H9 (cell line): ENCODE results near the gene SPDL1. TPM values are rescaled to one million over a fixed set of nuclear protein-coding genes. Genes with fewer than 3 reads are reported as not detected.

Experiments
- DNase-seq: peaks from one replicate; pipeline ENCODE4 v3.0.0-alpha.2; 2017
- H2AFZ ChIP-seq: one replicate; pipeline ENCODE4 v1.6.1; 2013; ENCODE audit warnings: mild to moderate bottlenecking, low read length, control low read depth, moderate library complexity
- H2AK5ac ChIP-seq: 2 replicates; pipeline ENCODE4 v1.6.1; 2013; ENCODE audit warnings: low read length, control low read depth, mixed read lengths; ENCODE audit not compliant: insufficient read length
- H2BK120ac ChIP-seq: one replicate; pipeline ENCODE4 v1.6.1; 2013; ENCODE audit warnings: low read depth, mild to moderate bottlenecking, low read length, control low read depth, inconsistent platforms; ENCODE audit not compliant: poor library complexity, severe bottlenecking
- H2BK12ac ChIP-seq: 2 replicates; pipeline ENCODE4 v1.6.1; 2013; ENCODE audit warnings: low read length, control low read depth, mixed read lengths, low read depth; ENCODE audit not compliant: insufficient read length
- H2BK15ac ChIP-seq: 2 replicates; pipeline ENCODE4 v1.6.1; 2013; ENCODE audit warnings: low read depth, low read length, control low read depth
- H2BK20ac ChIP-seq: one replicate; pipeline ENCODE4 v1.6.1; 2013; ENCODE audit warnings: low read depth, mild to moderate bottlenecking, low read length, control low read depth, inconsistent platforms; ENCODE audit not compliant: poor library complexity, severe bottlenecking
- H2BK5ac ChIP-seq: 2 replicates; pipeline ENCODE4 v1.6.1; 2013; ENCODE audit warnings: low read length, control low read depth, mixed read lengths; ENCODE audit not compliant: insufficient read length
- H3K14ac ChIP-seq: 2 replicates; pipeline ENCODE4 v1.6.1; 2013; ENCODE audit warnings: low read length, control low read depth; ENCODE audit not compliant: insufficient read depth
- H3K18ac ChIP-seq: 2 replicates; pipeline ENCODE4 v1.6.1; 2013; ENCODE audit warnings: low read depth, mild to moderate bottlenecking, mixed read lengths, low read length, control low read depth; ENCODE audit not compliant: insufficient read length
- H3K23ac ChIP-seq: 2 replicates; pipeline ENCODE4 v1.6.1; 2013; ENCODE audit warnings: low read length, control low read depth, mixed read lengths, low read depth; ENCODE audit not compliant: insufficient read length
- H3K23me2 ChIP-seq: 2 replicates; pipeline ENCODE4 v1.6.1; 2013; ENCODE audit warnings: low read depth, mild to moderate bottlenecking, mixed read lengths, low read length, control low read depth; ENCODE audit not compliant: insufficient read length, poor library complexity, severe bottlenecking
- H3K27ac ChIP-seq: 2 replicates; pipeline ENCODE4 v1.5.1; 2013; ENCODE audit warnings: low read length, control low read depth, mixed read lengths, low read depth; ENCODE audit not compliant: insufficient read length
- H3K27me3 ChIP-seq: 2 replicates; pipeline ENCODE4 v1.6.1; 2013; ENCODE audit warnings: low read length, control low read depth, inconsistent platforms; ENCODE audit not compliant: insufficient read depth
- H3K4ac ChIP-seq: 2 replicates; pipeline ENCODE4 v1.6.1; 2013; ENCODE audit warnings: low read depth, mild to moderate bottlenecking, control low read depth, inconsistent platforms, low read length, moderate library complexity
- H3K4me1 ChIP-seq: 2 replicates; pipeline ENCODE4 v1.6.1; 2013; ENCODE audit warnings: low read length, control low read depth, inconsistent platforms; ENCODE audit not compliant: insufficient read depth
- H3K4me2 ChIP-seq: 2 replicates; pipeline ENCODE4 v1.6.1; 2013; ENCODE audit warnings: low read length, control low read depth, mixed read lengths; ENCODE audit not compliant: insufficient read length, insufficient read depth
- H3K56ac ChIP-seq: 2 replicates; pipeline ENCODE4 v1.6.1; 2013; ENCODE audit warnings: low read depth, mild to moderate bottlenecking, mixed read lengths, low read length, control low read depth; ENCODE audit not compliant: insufficient read length
- H3K79me1 ChIP-seq: 2 replicates; pipeline ENCODE4 v1.6.1; 2013; ENCODE audit warnings: low read depth, mild to moderate bottlenecking, moderate library complexity, low read length, control low read depth, inconsistent platforms; ENCODE audit not compliant: insufficient read depth, poor library complexity, severe bottlenecking
- H3K79me2 ChIP-seq: 2 replicates; pipeline ENCODE4 v1.6.1; 2013; ENCODE audit warnings: low read length, control low read depth, inconsistent platforms; ENCODE audit not compliant: insufficient read depth
- H3K9ac ChIP-seq: 2 replicates; pipeline ENCODE4 v1.6.1; 2013; ENCODE audit warnings: low read length, control low read depth, mixed read lengths; ENCODE audit not compliant: insufficient read length; ENCODE audit errors: extremely low read depth
- H3K9me3 ChIP-seq: one replicate; pipeline ENCODE4 v1.6.1; 2013; ENCODE audit warnings: low read depth, low read length, inconsistent platforms; ENCODE audit not compliant: control insufficient read depth
- H3T11ph ChIP-seq: one replicate; pipeline ENCODE4 v1.6.1; 2013; ENCODE audit warnings: mild to moderate bottlenecking, low read length, control low read depth, inconsistent platforms
- H4K20me1 ChIP-seq: one replicate; pipeline ENCODE4 v1.6.1; 2013; ENCODE audit not compliant: control insufficient read depth, insufficient read length, insufficient read depth
- H4K5ac ChIP-seq: 2 replicates; pipeline ENCODE4 v1.6.1; 2013; ENCODE audit warnings: low read depth, mild to moderate bottlenecking, mixed read lengths, low read length, control low read depth; ENCODE audit not compliant: insufficient read length
- H4K8ac ChIP-seq: replicated peaks from 2 replicates; pipeline ENCODE4 v1.6.1; 2013; ENCODE audit warnings: low read length, control low read depth, mixed read lengths, low read depth; ENCODE audit not compliant: insufficient read length
- H4K91ac ChIP-seq: 2 replicates; pipeline ENCODE4 v1.6.1; 2013; ENCODE audit warnings: low read depth, mild to moderate bottlenecking, moderate library complexity, mixed read lengths, low read length, control low read depth; ENCODE audit not compliant: insufficient read length
- H3K27ac Mint-ChIP-seq, 3 experiments: 2 replicates in 2 of 3; 3 replicates in 1 of 3; pipeline ENCODE4 v1.8.0; 2020 to 2021; ENCODE audit warnings: mixed read lengths in 3 of 3, mild to moderate bottlenecking in 1 of 3, moderate library complexity in 1 of 3
- H3K27me3 Mint-ChIP-seq: 2 replicates; pipeline ENCODE4 v1.8.0; 2021; ENCODE audit warnings: low read depth, mild to moderate bottlenecking, moderate library complexity, mixed read lengths
- H3K36me3 Mint-ChIP-seq, 3 experiments: 2 replicates in 2 of 3; 3 replicates in 1 of 3; pipeline ENCODE4 v1.8.0; 2020 to 2021; ENCODE audit warnings: low read depth in 3 of 3, mixed read lengths in 3 of 3; ENCODE audit not compliant: insufficient read depth in 1 of 3
- H3K4me1 Mint-ChIP-seq, 2 experiments: 2 replicates each; pipeline ENCODE4 v1.8.0; 2020; ENCODE audit warnings: mixed read lengths in 2 of 2
- H3K4me3 Mint-ChIP-seq, 2 experiments: 2 replicates in 1 of 2; 3 replicates in 1 of 2; pipeline ENCODE4 v1.8.0; 2020 to 2021; ENCODE audit warnings: mild to moderate bottlenecking in 2 of 2, mixed read lengths in 2 of 2, moderate library complexity in 1 of 2
- H3K9me3 Mint-ChIP-seq, 2 experiments: 2 replicates in 1 of 2; 3 replicates in 1 of 2; pipeline ENCODE4 v1.8.0; 2020; ENCODE audit warnings: mild to moderate bottlenecking in 2 of 2, mixed read lengths in 2 of 2, moderate library complexity in 1 of 2
- WGBS: extraction: QIAGEN DNeasy Blood & Tissue Kit; methylation state at CpG from one replicate; pipeline ENCODE4 v1.1.7; 2013; ENCODE audit warnings: missing lambda C conversion rate, low lambda C conversion rate, mixed read lengths; ENCODE audit not compliant: insufficient read length; ENCODE audit errors: extremely low coverage; 5-methylcytosine and 5-hydroxymethylcytosine counted together
- total RNA-seq: library from RNA; stranded (reverse); gene quantifications from 2 replicates; pipeline ENCODE4 v1.2.1, GENCODE V29; 2021
- TF ChIP-seq, protein P1 (sequence below): fragments of 200-600 bp; sonication (generic); conservative IDR thresholded peaks from 3 replicates; pipeline ENCODE4 v1.8.0; 2021; ENCODE audit warnings: antibody characterized with exemption, mild to moderate bottlenecking

The SPDL1 gene
- total RNA-seq, 1 experiment from 2014 or later = 49.4 TPM

DNA sequence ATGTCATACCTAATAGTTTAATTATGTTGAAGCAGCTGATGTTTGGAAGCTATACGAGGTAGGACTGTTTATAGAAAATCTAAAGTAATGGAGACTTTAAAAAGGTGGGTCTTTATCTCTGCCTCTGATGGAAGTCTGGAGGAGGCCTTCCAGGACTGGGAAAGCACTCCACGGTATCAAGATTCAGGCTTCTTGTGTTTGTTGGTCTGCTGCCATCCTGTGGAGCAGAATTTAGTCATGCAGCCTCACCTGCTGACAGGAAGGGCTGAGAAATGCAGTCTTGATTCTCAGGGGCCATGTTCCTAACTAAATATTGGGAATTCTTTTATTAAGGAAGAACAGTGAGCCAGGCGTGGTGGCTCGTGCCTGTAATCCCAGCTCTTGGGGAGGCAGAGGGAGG is 15.9 kb downstream of the SPDL1 start:
- H2BK15ac ChIP-seq = no peak overlapping the region
- H3K4ac ChIP-seq = no peak overlapping the region
- no peaks in the 10 kb centered on the region for H3K4me1 ChIP-seq
- H2BK20ac ChIP-seq = no peak overlapping the region
- no peaks in the 10 kb centered on the region for H4K20me1 ChIP-seq
- Mint-ChIP-seq H3K4me1 (no peaks in the 10 kb centered on the region), H3K9me3 (no peaks in the 10 kb centered on the region; a peak in 1 of 5 replicates), H3K27ac (peak overlapping the region in 1 of 3 experiments; percentile 63; a peak in 1 of 7 replicates), H3K27me3 (no peaks in the 10 kb centered on the region), H3K4me3 (no peak overlapping the region), H3K36me3 (peaks cover 16 to 91% (median 84%) of the 10 kb centered on the region in 3 experiments; a peak in 6 of 7 replicates)
- no peak overlapping the region for H4K91ac ChIP-seq
- H3T11ph ChIP-seq = no peak overlapping the region
- no peak overlapping the region for H3K18ac ChIP-seq
- no CpG with 5 or more reads among the region's 4 CpGs for WGBS
- H3K27ac ChIP-seq = no peak overlapping the region
- H2BK5ac ChIP-seq = no peak overlapping the region
- no peak overlapping the region for H3K14ac ChIP-seq
- no peaks in the 10 kb centered on the region for H3K27me3 ChIP-seq
- no peak overlapping the region for H3K56ac ChIP-seq
- H3K79me1 ChIP-seq = no peaks in the 10 kb centered on the region
- H3K23me2 ChIP-seq = no peaks in the 10 kb centered on the region
- H3K23ac ChIP-seq = no peak overlapping the region
- H2AFZ ChIP-seq = no peak overlapping the region
- H2BK12ac ChIP-seq = no peak overlapping the region
- DNase-seq = no peak
- TF ChIP-seq, protein P1, sequence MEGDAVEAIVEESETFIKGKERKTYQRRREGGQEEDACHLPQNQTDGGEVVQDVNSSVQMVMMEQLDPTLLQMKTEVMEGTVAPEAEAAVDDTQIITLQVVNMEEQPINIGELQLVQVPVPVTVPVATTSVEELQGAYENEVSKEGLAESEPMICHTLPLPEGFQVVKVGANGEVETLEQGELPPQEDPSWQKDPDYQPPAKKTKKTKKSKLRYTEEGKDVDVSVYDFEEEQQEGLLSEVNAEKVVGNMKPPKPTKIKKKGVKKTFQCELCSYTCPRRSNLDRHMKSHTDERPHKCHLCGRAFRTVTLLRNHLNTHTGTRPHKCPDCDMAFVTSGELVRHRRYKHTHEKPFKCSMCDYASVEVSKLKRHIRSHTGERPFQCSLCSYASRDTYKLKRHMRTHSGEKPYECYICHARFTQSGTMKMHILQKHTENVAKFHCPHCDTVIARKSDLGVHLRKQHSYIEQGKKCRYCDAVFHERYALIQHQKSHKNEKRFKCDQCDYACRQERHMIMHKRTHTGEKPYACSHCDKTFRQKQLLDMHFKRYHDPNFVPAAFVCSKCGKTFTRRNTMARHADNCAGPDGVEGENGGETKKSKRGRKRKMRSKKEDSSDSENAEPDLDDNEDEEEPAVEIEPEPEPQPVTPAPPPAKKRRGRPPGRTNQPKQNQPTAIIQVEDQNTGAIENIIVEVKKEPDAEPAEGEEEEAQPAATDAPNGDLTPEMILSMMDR = no peak
- H3K9ac ChIP-seq = no peak overlapping the region
- no peak overlapping the region for H4K8ac ChIP-seq
- no peak overlapping the region for H4K5ac ChIP-seq
- no peaks in the 10 kb centered on the region for H3K9me3 ChIP-seq
- no peaks in the 10 kb centered on the region for H3K79me2 ChIP-seq
- H2AK5ac ChIP-seq = no peak overlapping the region
- H3K4me2 ChIP-seq = no peak overlapping the region
- no peak overlapping the region for H2BK120ac ChIP-seq
